ENCODE data around the gene NEUROG1.
A peak's percentile ranks its signal among the peaks of the same experiment; 100 is the strongest.

NEUROG1 gene

DNA sequence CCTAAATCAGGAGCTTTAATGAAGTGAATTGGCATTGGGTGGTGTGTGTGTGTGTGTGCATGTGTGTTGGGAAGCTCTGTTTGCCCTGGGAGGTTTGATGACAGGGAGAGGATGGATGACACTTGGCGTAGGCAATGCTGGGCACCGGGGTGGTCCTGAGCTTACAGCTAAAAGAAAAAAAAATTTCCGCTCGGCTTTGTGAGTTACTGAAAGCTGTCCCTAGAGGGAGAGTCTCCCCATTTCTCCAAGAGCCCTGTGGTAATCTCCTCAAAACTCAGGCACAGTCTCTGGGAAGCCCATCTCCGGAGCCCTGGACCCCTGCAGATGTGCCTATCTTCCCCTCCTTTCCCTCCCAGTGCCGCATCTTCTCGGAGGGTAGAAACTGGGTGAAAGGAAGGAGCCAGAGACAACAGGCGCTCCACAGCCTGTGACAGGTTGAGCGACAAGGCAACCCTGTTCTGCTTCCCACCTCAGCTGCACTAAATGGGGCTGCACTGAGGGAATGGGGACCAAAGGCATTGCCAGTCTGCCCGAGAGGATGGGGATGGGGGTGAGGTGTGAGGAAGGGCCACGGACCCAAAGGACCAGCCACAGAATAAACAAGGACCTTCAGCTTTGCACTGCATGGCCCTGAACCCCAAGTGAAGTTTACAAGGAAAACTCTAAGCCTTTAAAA lies 47.8 kb downstream of the NEUROG1 start:
- H3K4me3 ChIP-seq (ENCODE audit: severe bottlenecking): no peak overlapping the region
- TF ChIP-seq, protein P1, sequence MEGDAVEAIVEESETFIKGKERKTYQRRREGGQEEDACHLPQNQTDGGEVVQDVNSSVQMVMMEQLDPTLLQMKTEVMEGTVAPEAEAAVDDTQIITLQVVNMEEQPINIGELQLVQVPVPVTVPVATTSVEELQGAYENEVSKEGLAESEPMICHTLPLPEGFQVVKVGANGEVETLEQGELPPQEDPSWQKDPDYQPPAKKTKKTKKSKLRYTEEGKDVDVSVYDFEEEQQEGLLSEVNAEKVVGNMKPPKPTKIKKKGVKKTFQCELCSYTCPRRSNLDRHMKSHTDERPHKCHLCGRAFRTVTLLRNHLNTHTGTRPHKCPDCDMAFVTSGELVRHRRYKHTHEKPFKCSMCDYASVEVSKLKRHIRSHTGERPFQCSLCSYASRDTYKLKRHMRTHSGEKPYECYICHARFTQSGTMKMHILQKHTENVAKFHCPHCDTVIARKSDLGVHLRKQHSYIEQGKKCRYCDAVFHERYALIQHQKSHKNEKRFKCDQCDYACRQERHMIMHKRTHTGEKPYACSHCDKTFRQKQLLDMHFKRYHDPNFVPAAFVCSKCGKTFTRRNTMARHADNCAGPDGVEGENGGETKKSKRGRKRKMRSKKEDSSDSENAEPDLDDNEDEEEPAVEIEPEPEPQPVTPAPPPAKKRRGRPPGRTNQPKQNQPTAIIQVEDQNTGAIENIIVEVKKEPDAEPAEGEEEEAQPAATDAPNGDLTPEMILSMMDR (IDR thresholded peaks at IDR 0.05; ENCODE audit: poor library complexity, severe bottlenecking): no peak
- peak; percentile 32 for DNase-seq (ENCODE audit: low spot score)
- no peaks in the 10 kb centered on the region for H3K27me3 ChIP-seq (ENCODE audit: insufficient read depth, poor library complexity, severe bottlenecking)
- no peaks in the 10 kb centered on the region for H3K36me3 ChIP-seq (ENCODE audit: low read depth)
- H3K4me1 ChIP-seq (ENCODE audit: insufficient read depth, poor library complexity, severe bottlenecking): peaks cover 32% of the 10 kb centered on the region
- no peaks in the 10 kb centered on the region for H3K9me3 ChIP-seq (ENCODE audit: severe bottlenecking)
- ATAC-seq (ENCODE audit: low read depth): no peak
- H3K27ac ChIP-seq (ENCODE audit: poor library complexity, severe bottlenecking): no peak overlapping the region

DNA sequence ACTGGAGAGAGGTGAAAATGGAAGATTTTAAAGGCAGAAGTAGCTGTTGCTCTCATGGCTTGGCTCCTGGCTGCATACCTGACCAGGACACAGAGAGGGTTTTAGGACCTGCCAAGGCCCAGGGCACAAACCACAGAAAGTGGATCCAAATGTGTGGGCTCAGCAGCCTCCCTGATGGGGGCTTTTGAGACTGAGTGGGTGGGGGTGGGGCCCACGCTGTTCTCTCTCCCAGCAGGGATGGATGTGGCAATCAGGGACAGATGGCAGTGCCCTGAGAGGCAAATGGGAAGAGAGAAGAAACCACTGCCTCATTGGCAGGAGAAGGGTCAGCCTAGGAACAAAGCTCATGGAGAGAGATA lies 48.7 kb downstream of the NEUROG1 start:
- Histone ChIP-seq H3K4me3 (ENCODE audit: severe bottlenecking) (no peak overlapping the region), H3K27me3 (ENCODE audit: insufficient read depth, poor library complexity, severe bottlenecking) (no peaks in the 10 kb centered on the region), H3K9me3 (ENCODE audit: severe bottlenecking) (no peaks in the 10 kb centered on the region), H3K27ac (ENCODE audit: poor library complexity, severe bottlenecking) (no peak overlapping the region), H3K36me3 (ENCODE audit: low read depth) (no peaks in the 10 kb centered on the region), H3K4me1 (ENCODE audit: insufficient read depth, poor library complexity, severe bottlenecking) (peaks cover 22% of the 10 kb centered on the region)
- ATAC-seq (ENCODE audit: low read depth): no peak
- peak; percentile 29 for DNase-seq (ENCODE audit: low spot score)
- TF ChIP-seq, protein P1 (IDR thresholded peaks at IDR 0.05; ENCODE audit: poor library complexity, severe bottlenecking): no peak

GRCh38 chr5:135486131-135487036 lies 49.4 kb downstream of the NEUROG1 start:
- Histone ChIP-seq H3K27me3 (ENCODE audit: insufficient read depth, poor library complexity, severe bottlenecking) (no peaks in the 10 kb centered on the region), H3K36me3 (ENCODE audit: low read depth) (no peaks in the 10 kb centered on the region)

DNA sequence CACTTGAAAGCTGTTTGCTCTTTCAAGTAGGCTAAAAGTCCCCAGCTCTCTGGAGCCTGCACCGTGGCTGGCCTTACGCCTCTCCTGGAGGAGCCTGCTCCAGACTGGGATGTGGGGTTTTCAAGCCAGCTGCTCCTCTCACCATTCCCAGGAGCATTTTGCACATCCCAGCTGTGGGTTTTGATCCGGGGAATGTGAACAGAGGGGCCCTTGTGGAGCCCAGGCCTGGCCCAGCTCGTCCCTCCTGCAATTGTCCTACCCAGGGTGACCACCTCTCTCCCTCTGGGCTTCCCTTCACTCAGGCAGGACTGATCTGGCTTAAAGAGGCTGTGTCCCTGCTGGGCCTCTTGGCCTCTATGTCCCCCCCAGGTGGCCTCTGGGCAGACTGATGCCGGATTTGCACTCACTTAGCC lies 51.1 kb downstream of the NEUROG1 start:
- ATAC-seq (ENCODE audit: low read depth) (no peak), DNase-seq (ENCODE audit: low spot score) (peak; percentile 58)
- H3K27me3 ChIP-seq (ENCODE audit: insufficient read depth, poor library complexity, severe bottlenecking): no peaks in the 10 kb centered on the region
- no peaks in the 10 kb centered on the region for H3K36me3 ChIP-seq (ENCODE audit: low read depth)
- no peak overlapping the region for H3K27ac ChIP-seq (ENCODE audit: poor library complexity, severe bottlenecking)
- H3K4me3 ChIP-seq (ENCODE audit: severe bottlenecking): no peak overlapping the region
- peaks cover 12% of the 10 kb centered on the region for H3K4me1 ChIP-seq (ENCODE audit: insufficient read depth, poor library complexity, severe bottlenecking)
- H3K9me3 ChIP-seq (ENCODE audit: severe bottlenecking): no peaks in the 10 kb centered on the region
- TF ChIP-seq, protein P1 (IDR thresholded peaks at IDR 0.05; ENCODE audit: poor library complexity, severe bottlenecking): no peak

More at GRCh38 chr5:135486131-135487036, 49.4 kb downstream of the NEUROG1 start:
- peak; percentile 36 for DNase-seq (ENCODE audit: low spot score)
- Histone ChIP-seq H3K27ac (ENCODE audit: poor library complexity, severe bottlenecking) (no peak overlapping the region), H3K4me1 (ENCODE audit: insufficient read depth, poor library complexity, severe bottlenecking) (peaks cover 17% of the 10 kb centered on the region), H3K9me3 (ENCODE audit: severe bottlenecking) (no peaks in the 10 kb centered on the region), H3K4me3 (ENCODE audit: severe bottlenecking) (no peak overlapping the region)
- no peak for ATAC-seq (ENCODE audit: low read depth)
- TF ChIP-seq, protein P1 (IDR thresholded peaks at IDR 0.05; ENCODE audit: poor library complexity, severe bottlenecking): no peak

Measured in RWPE2 (cell line).